Measurements from ENCODE around the gene VANGL2. TPM values are rescaled to one million over a fixed set of nuclear protein-coding genes. Genes with fewer than 3 reads are reported as not detected.

VANGL2 gene
- total RNA-seq, 4 donors from 2014 or later: 0.44 to 1.4 (median 0.98) TPM; not detected in 1

GRCh38 chr1:160432371-160432786 is 32.0 kb downstream of the VANGL2 start:
- no peak for TF ChIP-seq CTCF (IDR thresholded peaks at IDR 0.05; ENCODE audit: low read depth)

GRCh38 chr1:160436966-160437365 is 36.6 kb downstream of the VANGL2 start:
- TF ChIP-seq CTCF (IDR thresholded peaks at IDR 0.05; ENCODE audit: low read depth): no peak

GRCh38 chr1:160437432-160438316 is 37.3 kb downstream of the VANGL2 start:
- TF ChIP-seq CTCF (IDR thresholded peaks at IDR 0.05; ENCODE audit: low read depth): no peak

GRCh38 chr1:160438317-160438918 is 38.1 kb downstream of the VANGL2 start:
- no peak for TF ChIP-seq CTCF (IDR thresholded peaks at IDR 0.05; ENCODE audit: low read depth)

- no peak for TF ChIP-seq CTCF (IDR thresholded peaks at IDR 0.05; ENCODE audit: low read depth)
Observed at GRCh38 chr1:160438935-160439334, 38.6 kb downstream of the VANGL2 start.

GRCh38 chr1:160439718-160440117 is 39.4 kb downstream of the VANGL2 start:
- no peak for TF ChIP-seq CTCF (IDR thresholded peaks at IDR 0.05; ENCODE audit: low read depth)

GRCh38 chr1:160446945-160447600 is 46.7 kb downstream of the VANGL2 start:
- no peak for TF ChIP-seq CTCF (IDR thresholded peaks at IDR 0.05; ENCODE audit: low read depth)

Data from subcutaneous adipose tissue (tissue), 4 donors.